Measurements from ENCODE around the gene RNU1-3. TPM values are rescaled to one million over a fixed set of nuclear protein-coding genes. Genes with fewer than 3 reads are reported as not detected.

The RNU1-3 gene
- total and polyA plus RNA-seq, 2 donors (not counting 1 experiment from before 2014, with no cell fraction given): 4,377 TPM; not detected in 1

DNA sequence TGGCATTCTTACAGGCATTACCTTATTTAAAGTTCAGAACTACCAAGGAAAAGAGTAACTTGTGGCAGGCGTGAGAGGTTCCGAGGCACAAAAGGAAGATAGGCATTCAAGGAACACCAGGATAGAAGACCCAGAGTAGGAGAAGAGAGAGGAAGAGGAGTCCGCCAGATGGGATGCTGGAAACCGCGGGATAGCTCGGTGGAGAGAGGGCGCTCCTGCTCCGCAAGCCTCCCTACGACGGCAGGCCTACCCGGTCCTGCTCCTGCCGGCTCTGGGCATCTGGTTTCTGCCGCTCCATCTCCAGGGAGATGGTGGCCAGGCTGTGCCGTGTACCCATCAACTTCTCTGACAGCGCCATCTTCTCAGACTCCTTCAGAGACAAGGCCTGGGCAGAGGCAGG lies 48.0 kb downstream of the RNU1-3 start:
- Histone ChIP-seq H4K20me1 (ENCODE audit: control insufficient read depth, insufficient read depth, low read length, poor library complexity, severe bottlenecking) (no peaks in the 10 kb centered on the region), H3K27ac (ENCODE audit: low read length in 2 of 2) (no peak overlapping the region), H3K79me2 (ENCODE audit: control insufficient read depth, insufficient read depth, low read length) (no peaks in the 10 kb centered on the region), H3K4me2 (replicated peaks; ENCODE audit: low read depth, low read length, poor library complexity, severe bottlenecking) (no peak overlapping the region), H3K27me3 (replicated peaks in 1 of 4; ENCODE audit: control extremely low read depth in 1 of 4, control insufficient read depth in 3 of 4, insufficient read depth in 4 of 4, low read length in 3 of 4) (peaks cover 0 to 8% (median 1%) of the 10 kb centered on the region in 4 experiments), H3K4me1 (ENCODE audit: control insufficient read depth in 2 of 2, insufficient read depth in 2 of 2, low read length in 2 of 2) (peaks cover 7 to 8% of the 10 kb centered on the region in 2 donors), H3K9me3 (ENCODE audit: control extremely low read depth in 1 of 3, control insufficient read depth in 2 of 3, insufficient read depth in 1 of 3, low read length in 2 of 3) (no peaks in the 10 kb centered on the region), H3K9ac (ENCODE audit: low read length) (no peak overlapping the region), H2AFZ (ENCODE audit: insufficient read depth, low read depth, low read length, poor library complexity, severe bottlenecking) (no peak overlapping the region), H3K4me3 (ENCODE audit: control extremely low read depth in 1 of 5, extremely low read depth in 1 of 5, insufficient read depth in 1 of 5, low read depth in 2 of 5, low read length in 4 of 5) (no peak overlapping the region), H3K36me3 (replicated peaks in 1 of 2; ENCODE audit: control extremely low read depth in 1 of 2, control insufficient read depth in 1 of 2, extremely low read depth in 1 of 2, insufficient read depth in 2 of 2, low read length in 1 of 2) (peaks cover 3 to 47% of the 10 kb centered on the region in 2 experiments)
- ChIA-PET CTCF (interaction anchor here (0.8 to 4.1 kb wide), 7 partner anchors 18 to 540 kb away, joined by 3 to 60 read pairs (median 3); partner anchors contain the start of gene NECAP2), POLR2A (interaction anchor here (1.3 kb wide), 1 partner anchor 333 kb away, joined by 3 read pairs; no protein-coding TSS in a partner anchor)
- H3K4me1 Mint-ChIP-seq: no peaks in the 10 kb centered on the region
- ATAC-seq (ENCODE audit: low read depth) (no peak), DNase-seq (peak; percentile 44)
- TF ChIP-seq, protein P1, sequence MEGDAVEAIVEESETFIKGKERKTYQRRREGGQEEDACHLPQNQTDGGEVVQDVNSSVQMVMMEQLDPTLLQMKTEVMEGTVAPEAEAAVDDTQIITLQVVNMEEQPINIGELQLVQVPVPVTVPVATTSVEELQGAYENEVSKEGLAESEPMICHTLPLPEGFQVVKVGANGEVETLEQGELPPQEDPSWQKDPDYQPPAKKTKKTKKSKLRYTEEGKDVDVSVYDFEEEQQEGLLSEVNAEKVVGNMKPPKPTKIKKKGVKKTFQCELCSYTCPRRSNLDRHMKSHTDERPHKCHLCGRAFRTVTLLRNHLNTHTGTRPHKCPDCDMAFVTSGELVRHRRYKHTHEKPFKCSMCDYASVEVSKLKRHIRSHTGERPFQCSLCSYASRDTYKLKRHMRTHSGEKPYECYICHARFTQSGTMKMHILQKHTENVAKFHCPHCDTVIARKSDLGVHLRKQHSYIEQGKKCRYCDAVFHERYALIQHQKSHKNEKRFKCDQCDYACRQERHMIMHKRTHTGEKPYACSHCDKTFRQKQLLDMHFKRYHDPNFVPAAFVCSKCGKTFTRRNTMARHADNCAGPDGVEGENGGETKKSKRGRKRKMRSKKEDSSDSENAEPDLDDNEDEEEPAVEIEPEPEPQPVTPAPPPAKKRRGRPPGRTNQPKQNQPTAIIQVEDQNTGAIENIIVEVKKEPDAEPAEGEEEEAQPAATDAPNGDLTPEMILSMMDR (IDR thresholded peaks at IDR 0.05): no peak
- TF ChIP-seq EZH2 (IDR thresholded peaks at IDR 0.05; ENCODE audit: borderline replicate concordance, insufficient read depth, low read depth, low read length, poor library complexity, severe bottlenecking): no peak
- H3K27me3 Mint-ChIP-seq: no peaks in the 10 kb centered on the region
- no peaks in the 10 kb centered on the region for H3K9me3 Mint-ChIP-seq (ENCODE audit: insufficient read depth)
- 95% methylated on average over 14 of the region's 15 CpGs for WGBS (ENCODE audit: insufficient coverage)
- H3K27ac Mint-ChIP-seq: no peak overlapping the region
- no peak overlapping the region for H3K4me3 Mint-ChIP-seq
- intact Hi-C loops (cut with micrococcal nuclease): loop anchor here (2.0 kb wide), 1 partner anchor 178 kb away; the partner anchor contains the start of gene NECAP2

DNA sequence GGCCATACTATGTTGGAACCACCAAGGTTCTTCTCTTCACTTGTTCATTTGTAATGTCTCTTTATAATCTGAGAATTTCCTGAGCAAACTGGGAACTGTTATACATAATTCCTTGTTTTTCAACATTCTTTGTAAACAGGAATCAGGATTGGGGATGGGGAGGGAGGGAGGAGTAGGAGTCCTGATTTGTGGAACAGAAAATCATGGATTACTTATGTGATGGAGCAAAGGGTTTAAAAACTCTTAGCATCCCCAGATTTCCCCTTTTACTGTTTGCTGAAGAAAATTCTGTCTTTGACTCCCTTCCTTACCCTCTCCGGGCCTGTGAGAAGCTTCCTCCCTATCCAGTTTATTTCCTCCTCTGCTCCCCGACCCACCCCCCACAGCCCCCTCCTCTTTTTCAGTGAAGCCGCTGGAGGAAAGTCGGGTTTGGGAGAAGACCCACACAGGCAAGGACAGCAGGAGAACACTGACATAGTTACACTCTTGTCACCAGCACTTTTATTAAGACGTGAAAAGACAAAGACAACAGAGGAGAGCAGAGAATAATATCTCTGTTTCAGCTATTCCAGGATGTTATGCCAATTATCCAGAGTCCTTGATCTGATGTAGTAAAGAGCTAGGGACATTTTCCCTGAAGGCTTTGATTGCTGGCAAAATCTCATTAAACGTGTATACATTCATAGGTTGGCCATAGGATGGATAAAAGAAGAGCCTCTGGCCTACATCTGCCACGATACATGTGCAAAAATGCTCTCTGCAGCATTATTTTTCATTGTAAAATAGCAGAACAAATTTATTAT lies 48.8 kb downstream of the RNU1-3 start:
- H3K4me1 Mint-ChIP-seq: no peaks in the 10 kb centered on the region
- WGBS (ENCODE audit: insufficient coverage): 92% methylated on average over 6 of the region's 7 CpGs
- DNase-seq (no peak), ATAC-seq (ENCODE audit: low read depth) (no peak)
- no peaks in the 10 kb centered on the region for H3K27me3 Mint-ChIP-seq
- H3K4me3 ChIP-seq (ENCODE audit: control extremely low read depth in 1 of 5, extremely low read depth in 1 of 5, insufficient read depth in 1 of 5, low read depth in 2 of 5, low read length in 4 of 5): no peak overlapping the region
- H3K27me3 ChIP-seq (replicated peaks in 1 of 4; ENCODE audit: control extremely low read depth in 1 of 4, control insufficient read depth in 3 of 4, insufficient read depth in 4 of 4, low read length in 3 of 4): peaks cover 0 to 8% (median 1%) of the 10 kb centered on the region in 4 experiments
- no peaks in the 10 kb centered on the region for H3K9me3 Mint-ChIP-seq (ENCODE audit: insufficient read depth)
- H3K4me1 ChIP-seq (ENCODE audit: control insufficient read depth in 2 of 2, insufficient read depth in 2 of 2, low read length in 2 of 2): peaks cover 10% of the 10 kb centered on the region in 2 donors
- TF ChIP-seq, protein P1 (IDR thresholded peaks at IDR 0.05): no peak
- TF ChIP-seq EZH2 (IDR thresholded peaks at IDR 0.05; ENCODE audit: borderline replicate concordance, insufficient read depth, low read depth, low read length, poor library complexity, severe bottlenecking): no peak
- CTCF ChIA-PET: interaction anchor here (0.8 to 4.1 kb wide), 7 partner anchors 18 to 539 kb away, joined by 3 to 60 read pairs (median 3); partner anchors contain the start of gene NECAP2
- no peak overlapping the region for H3K9ac ChIP-seq (ENCODE audit: low read length)
- no peak overlapping the region for H3K4me3 Mint-ChIP-seq
- no peak overlapping the region for H3K27ac Mint-ChIP-seq
- intact Hi-C loops (cut with micrococcal nuclease): loop anchor here (2.0 kb wide), 1 partner anchor 177 kb away; the partner anchor contains the start of gene NECAP2
- H3K27ac ChIP-seq (ENCODE audit: low read length in 2 of 2): no peak overlapping the region
- H3K36me3 ChIP-seq (replicated peaks in 1 of 2; ENCODE audit: control extremely low read depth in 1 of 2, control insufficient read depth in 1 of 2, extremely low read depth in 1 of 2, insufficient read depth in 2 of 2, low read length in 1 of 2): peaks cover 3 to 39% of the 10 kb centered on the region in 2 experiments
- no peaks in the 10 kb centered on the region for H4K20me1 ChIP-seq (ENCODE audit: control insufficient read depth, insufficient read depth, low read length, poor library complexity, severe bottlenecking)
- no peak overlapping the region for H3K4me2 ChIP-seq (replicated peaks; ENCODE audit: low read depth, low read length, poor library complexity, severe bottlenecking)
- no peaks in the 10 kb centered on the region for H3K79me2 ChIP-seq (ENCODE audit: control insufficient read depth, insufficient read depth, low read length)
- H3K9me3 ChIP-seq (ENCODE audit: control extremely low read depth in 1 of 3, control insufficient read depth in 2 of 3, insufficient read depth in 1 of 3, low read length in 2 of 3): no peaks in the 10 kb centered on the region
- H2AFZ ChIP-seq (ENCODE audit: insufficient read depth, low read depth, low read length, poor library complexity, severe bottlenecking): no peak overlapping the region
- POLR2A ChIA-PET: interaction anchor here (1.3 kb wide), 1 partner anchor 333 kb away, joined by 3 read pairs; no protein-coding TSS in a partner anchor
